PC-9 (cell line): Measurements from ENCODE around the gene PAM. TPM values are rescaled to one million over a fixed set of nuclear protein-coding genes. Genes with fewer than 3 reads are reported as not detected.

ENCODE experiments used
- BruUV-seq: library from RNA; stranded (reverse); fragments of 400-500 nt; replicated peaks from 2 replicates; lab custom pipeline; 2021; lab: Mats Ljungman, UMichigan
- CTCF ChIA-PET: fragments of 300-600 bp; sonication (Branson Sonifier 250); formaldehyde crosslinking; loops from one replicate; lab custom pipeline; 2022; ENCODE audit warnings: antibody characterized with exemption; lab: Charles Lee
- POLR2A ChIA-PET: fragments of 300-600 bp; sonication (Branson Sonifier 250); formaldehyde crosslinking; loops from one replicate; lab custom pipeline; 2022; ENCODE audit warnings: antibody characterized with exemption; ENCODE audit not compliant: unreplicated experiment; lab: Charles Lee
- DNase-seq, 2 experiments: peaks; one replicate each; pipeline versions ENCODE4 v3.0.0 to v3.0.0-alpha.2; 2015 to 2022; ENCODE audit warnings: mixed read lengths in 1 of 2
- H2AFZ ChIP-seq: fragments of 200-600 bp; sonication (generic); 2 replicates; pipeline ENCODE4 v1.8.1; 2017; ENCODE audit warnings: antibody characterized with exemption
- H3F3A ChIP-seq: fragments of 200-600 bp; sonication (generic); 2 replicates; pipeline ENCODE4 v1.8.1; 2017; ENCODE audit warnings: antibody characterized with exemption, mild to moderate bottlenecking, low read depth; ENCODE audit not compliant: insufficient read depth
- H3K27ac ChIP-seq: fragments of 200-600 bp; sonication (generic); 2 replicates; pipeline ENCODE4 v1.6.1; 2016; ENCODE audit warnings: mixed run types
- H3K27me3 ChIP-seq: fragments of 200-600 bp; sonication (generic); 2 replicates; pipeline ENCODE4 v1.6.1; 2016; ENCODE audit warnings: low read depth, mixed run types; ENCODE audit not compliant: insufficient read depth
- H3K36me3 ChIP-seq: fragments of 200-600 bp; sonication (generic); 2 replicates; pipeline ENCODE4 v1.6.1; 2016; ENCODE audit warnings: low read depth, mixed run types
- H3K4me1 ChIP-seq: fragments of 200-600 bp; sonication (generic); replicated peaks from 2 replicates; pipeline ENCODE4 v1.6.1; 2016; ENCODE audit warnings: mixed run types; ENCODE audit not compliant: insufficient read depth
- H3K4me2 ChIP-seq: fragments of 200-600 bp; sonication (generic); 2 replicates; pipeline ENCODE4 v1.6.1; 2017; ENCODE audit warnings: mixed run types
- H3K4me3 ChIP-seq: fragments of 200-600 bp; sonication (generic); 2 replicates; pipeline ENCODE4 v1.6.1; 2016; ENCODE audit warnings: mixed run types
- H3K79me2 ChIP-seq: fragments of 200-600 bp; sonication (generic); 2 replicates; pipeline ENCODE4 v1.6.1; 2017; ENCODE audit warnings: low read depth, mixed run types
- H3K9me2 ChIP-seq: fragments of 200-600 bp; sonication (generic); 2 replicates; pipeline ENCODE4 v1.8.1; 2017; ENCODE audit warnings: mild to moderate bottlenecking; ENCODE audit not compliant: insufficient read depth
- H3K9me3 ChIP-seq: fragments of 200-600 bp; sonication (generic); 2 replicates; pipeline ENCODE4 v1.8.1; 2016; ENCODE audit warnings: low read depth; ENCODE audit not compliant: insufficient read depth
- H4K20me1 ChIP-seq: fragments of 200-600 bp; sonication (generic); 2 replicates; pipeline ENCODE4 v1.8.1; 2017; ENCODE audit not compliant: insufficient read depth
- EZH2 ChIP-seq: fragments of 200-600 bp; sonication (generic); IDR thresholded peaks from 2 replicates; pipeline ENCODE4 v1.8.0; 2017; ENCODE audit warnings: antibody characterized with exemption, low read depth
- intact Hi-C: fragments of 100-400 bp; cut with micrococcal nuclease; formaldehyde crosslinking; loops from one replicate; pipeline ENCODE4 v1.10.0; 2022; ENCODE audit not compliant: unreplicated experiment
- total RNA-seq: library from RNA; stranded (reverse); gene quantifications from 2 replicates; pipeline ENCODE4 v1.2.3, GENCODE V29; 2021
- TF ChIP-seq, protein P1 (sequence below): fragments of 200-600 bp; sonication (generic); conservative IDR thresholded peaks from 2 replicates; pipeline ENCODE4 v1.6.1; 2017; ENCODE audit warnings: mixed run types, antibody characterized with exemption, mild to moderate bottlenecking, moderate library complexity

PAM gene
- total RNA-seq, 1 experiment from 2014 or later: 88.4 TPM

DNA sequence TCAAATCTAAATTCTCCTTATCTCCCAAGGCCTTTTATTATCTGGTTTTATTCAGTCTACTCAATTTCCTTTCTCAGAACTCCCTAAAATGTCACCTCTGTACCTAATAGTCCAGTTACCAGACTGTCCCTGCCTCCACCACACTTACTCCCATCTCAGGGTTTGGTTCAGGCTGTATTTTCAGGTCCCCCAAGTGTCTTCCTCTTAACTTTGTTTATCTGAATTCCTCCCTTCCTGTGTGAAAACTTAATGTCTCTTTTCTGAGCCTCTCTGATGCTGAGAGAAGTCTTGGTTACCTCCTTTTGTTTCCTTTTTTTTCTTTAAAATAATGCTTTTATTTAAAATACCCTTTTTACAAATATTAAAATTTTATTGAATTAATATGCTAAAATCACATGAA lies 133.4 kb downstream of the PAM start:
- TF ChIP-seq EZH2: no peak
- TF ChIP-seq, protein P1, sequence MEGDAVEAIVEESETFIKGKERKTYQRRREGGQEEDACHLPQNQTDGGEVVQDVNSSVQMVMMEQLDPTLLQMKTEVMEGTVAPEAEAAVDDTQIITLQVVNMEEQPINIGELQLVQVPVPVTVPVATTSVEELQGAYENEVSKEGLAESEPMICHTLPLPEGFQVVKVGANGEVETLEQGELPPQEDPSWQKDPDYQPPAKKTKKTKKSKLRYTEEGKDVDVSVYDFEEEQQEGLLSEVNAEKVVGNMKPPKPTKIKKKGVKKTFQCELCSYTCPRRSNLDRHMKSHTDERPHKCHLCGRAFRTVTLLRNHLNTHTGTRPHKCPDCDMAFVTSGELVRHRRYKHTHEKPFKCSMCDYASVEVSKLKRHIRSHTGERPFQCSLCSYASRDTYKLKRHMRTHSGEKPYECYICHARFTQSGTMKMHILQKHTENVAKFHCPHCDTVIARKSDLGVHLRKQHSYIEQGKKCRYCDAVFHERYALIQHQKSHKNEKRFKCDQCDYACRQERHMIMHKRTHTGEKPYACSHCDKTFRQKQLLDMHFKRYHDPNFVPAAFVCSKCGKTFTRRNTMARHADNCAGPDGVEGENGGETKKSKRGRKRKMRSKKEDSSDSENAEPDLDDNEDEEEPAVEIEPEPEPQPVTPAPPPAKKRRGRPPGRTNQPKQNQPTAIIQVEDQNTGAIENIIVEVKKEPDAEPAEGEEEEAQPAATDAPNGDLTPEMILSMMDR: no peak
- H4K20me1 ChIP-seq: no peaks in the 10 kb centered on the region; the same call in 1 of the 2 replicates
- H3F3A ChIP-seq: no peaks in the 10 kb centered on the region
- no TSS peak for BruUV-seq
- no peaks in the 10 kb centered on the region for H3K36me3 ChIP-seq
- H3K27me3 ChIP-seq: no peaks in the 10 kb centered on the region
- H3K4me2 ChIP-seq: no peak overlapping the region
- no peaks in the 10 kb centered on the region for H3K4me1 ChIP-seq
- no peak overlapping the region for H3K27ac ChIP-seq
- H3K9me3 ChIP-seq: no peaks in the 10 kb centered on the region
- ChIA-PET POLR2A (no interaction called here), CTCF (no interaction called here)
- no peak for DNase-seq
- H3K4me3 ChIP-seq: no peak overlapping the region
- H3K9me2 ChIP-seq: no peaks in the 10 kb centered on the region
- H2AFZ ChIP-seq: no peak overlapping the region
- no peaks in the 10 kb centered on the region for H3K79me2 ChIP-seq
- intact Hi-C loops: no loop called here

DNA sequence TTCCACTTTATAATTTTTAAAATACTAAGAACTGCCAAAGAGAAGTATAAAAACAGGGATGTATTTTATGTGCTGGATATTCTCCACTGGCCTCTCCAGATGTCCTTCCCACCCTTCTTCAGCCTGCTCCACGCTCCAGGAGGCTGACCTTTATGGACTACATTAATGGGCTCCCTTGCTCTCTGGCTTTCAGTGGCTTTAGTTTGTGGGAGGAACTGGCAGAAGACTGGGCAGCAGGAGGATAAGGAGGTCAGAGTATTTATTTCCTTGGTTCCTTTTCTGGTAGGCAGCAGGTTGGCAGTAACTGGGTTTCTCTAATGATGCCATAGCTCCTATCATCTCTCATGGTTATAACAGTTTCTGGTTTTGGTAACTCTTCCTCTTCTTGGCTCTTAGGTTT lies 133.9 kb downstream of the PAM start:
- H3K36me3 ChIP-seq: no peaks in the 10 kb centered on the region
- no peaks in the 10 kb centered on the region for H3F3A ChIP-seq
- H4K20me1 ChIP-seq: no peaks in the 10 kb centered on the region; the same call in 1 of the 2 replicates
- BruUV-seq: no TSS peak
- no peaks in the 10 kb centered on the region for H3K4me1 ChIP-seq
- H3K27ac ChIP-seq: no peak overlapping the region
- intact Hi-C loops: no loop called here
- no peaks in the 10 kb centered on the region for H3K9me2 ChIP-seq
- POLR2A ChIA-PET: no interaction called here
- CTCF ChIA-PET: no interaction called here
- H3K79me2 ChIP-seq: no peaks in the 10 kb centered on the region
- no peaks in the 10 kb centered on the region for H3K27me3 ChIP-seq
- no peak overlapping the region for H3K4me2 ChIP-seq
- H3K4me3 ChIP-seq: no peak overlapping the region
- H2AFZ ChIP-seq: no peak overlapping the region
- TF ChIP-seq, protein P1: no peak
- TF ChIP-seq EZH2: no peak
- H3K9me3 ChIP-seq: no peaks in the 10 kb centered on the region
- no peak for DNase-seq

DNA sequence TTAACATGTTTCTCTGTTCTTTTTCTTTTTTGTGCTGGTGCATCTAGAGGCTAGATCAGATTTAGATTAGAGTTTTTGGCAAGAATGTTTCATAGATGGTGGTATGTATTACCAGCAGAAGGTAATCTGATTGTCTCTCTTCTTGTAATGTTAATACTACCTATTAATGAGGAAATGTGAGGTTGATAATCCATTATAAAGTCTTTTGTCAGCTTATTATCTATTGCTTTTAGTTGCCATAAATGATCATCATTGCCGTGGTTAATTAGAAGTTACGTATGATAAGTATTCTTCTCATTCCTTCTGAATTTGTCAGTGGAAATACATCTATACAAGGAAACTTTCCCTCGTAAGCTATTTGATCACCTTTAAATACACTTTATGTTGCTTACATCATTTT lies 135.0 kb downstream of the PAM start:
- H3K4me2 ChIP-seq: no peak overlapping the region
- CTCF ChIA-PET: no interaction called here
- no peak overlapping the region for H2AFZ ChIP-seq
- no peaks in the 10 kb centered on the region for H3K27me3 ChIP-seq
- no peak overlapping the region for H3K4me3 ChIP-seq
- H3K4me1 ChIP-seq: no peaks in the 10 kb centered on the region
- no peak for DNase-seq
- H3K36me3 ChIP-seq: no peaks in the 10 kb centered on the region
- H3K79me2 ChIP-seq: no peaks in the 10 kb centered on the region
- TF ChIP-seq, protein P1: no peak
- no peak for TF ChIP-seq EZH2
- POLR2A ChIA-PET: no interaction called here
- H3K9me2 ChIP-seq: no peaks in the 10 kb centered on the region
- no peak overlapping the region for H3K27ac ChIP-seq
- no peaks in the 10 kb centered on the region for H3F3A ChIP-seq
- H3K9me3 ChIP-seq: no peaks in the 10 kb centered on the region
- no peaks in the 10 kb centered on the region for H4K20me1 ChIP-seq
- BruUV-seq: no TSS peak
- intact Hi-C loops: no loop called here
